DND-41 (cell line): Measurements from ENCODE around the gene THOC6.

Source experiments
- ATAC-seq: fragments of 200-7000 bp; cut with Tn5 transposase; 3 replicates; pipeline ENCODE4 v1.9.1; 2021; ENCODE audit warnings: low read depth; ENCODE audit not compliant: insufficient read depth
- DNase-seq: peaks from one replicate; pipeline ENCODE4 v3.0.0-alpha.2; 2020
- H2AFZ ChIP-seq: 2 replicates; pipeline ENCODE4 v1.6.0; 2012; ENCODE audit warnings: low read depth, low read length
- H3K27ac ChIP-seq: 2 replicates; pipeline ENCODE4 v1.5.1; 2012; ENCODE audit warnings: low read length, inconsistent platforms
- H3K27me3 ChIP-seq: fragments of 200-600 bp; sonication (generic); 2 replicates; pipeline ENCODE4 v1.6.0; 2012; ENCODE audit warnings: low read length, mild to moderate bottlenecking, inconsistent platforms; ENCODE audit not compliant: insufficient read depth, poor library complexity
- H3K36me3 ChIP-seq: 2 replicates; pipeline ENCODE4 v1.5.1; 2012; ENCODE audit warnings: low read length, inconsistent platforms; ENCODE audit not compliant: insufficient read depth
- H3K4me1 ChIP-seq: 2 replicates; pipeline ENCODE4 v1.5.1; 2012; ENCODE audit warnings: mild to moderate bottlenecking, low read length; ENCODE audit not compliant: insufficient read depth
- H3K4me2 ChIP-seq: 2 replicates; pipeline ENCODE4 v1.6.0; 2012; ENCODE audit warnings: mild to moderate bottlenecking, moderate library complexity, low read length, inconsistent platforms; ENCODE audit not compliant: insufficient read depth
- H3K4me3 ChIP-seq, 2 experiments: fragments of 200-600 bp in 1 of 2; shearing (Covaris generic) in 1 of 2; 2 replicates each; pipeline ENCODE4 v1.5.1; 2012 to 2016; ENCODE audit warnings: inconsistent platforms in 2 of 2, low read length in 2 of 2, mild to moderate bottlenecking in 2 of 2, low read depth in 1 of 2, moderate library complexity in 1 of 2
- H3K79me2 ChIP-seq: 2 replicates; pipeline ENCODE4 v1.6.0; 2012; ENCODE audit warnings: low read length, inconsistent platforms; ENCODE audit not compliant: insufficient read depth
- H3K9ac ChIP-seq: 2 replicates; pipeline ENCODE4 v1.6.0; 2012; ENCODE audit warnings: low read depth, mild to moderate bottlenecking, inconsistent platforms, low read length, moderate library complexity
- H3K9me3 ChIP-seq: 2 replicates; pipeline ENCODE4 v1.5.1; 2012; ENCODE audit warnings: low read length, moderate library complexity, mild to moderate bottlenecking, inconsistent platforms; ENCODE audit not compliant: insufficient read depth, severe bottlenecking
- H4K20me1 ChIP-seq: 2 replicates; pipeline ENCODE4 v1.6.0; 2012; ENCODE audit warnings: low read length; ENCODE audit not compliant: insufficient read depth
- EZH2 ChIP-seq: IDR thresholded peaks from 3 replicates; pipeline ENCODE4 v1.6.1; 2012; ENCODE audit warnings: borderline replicate concordance, low read depth, mild to moderate bottlenecking, moderate library complexity, low read length, inconsistent platforms; ENCODE audit not compliant: severe bottlenecking
- TF ChIP-seq, protein P1 (sequence below): IDR thresholded peaks from 2 replicates; pipeline ENCODE4 v1.5.1; 2012; ENCODE audit warnings: borderline replicate concordance, low read length, moderate library complexity, mild to moderate bottlenecking; ENCODE audit not compliant: poor library complexity, severe bottlenecking; ENCODE audit errors: extremely low read depth

THOC6 gene

DNA sequence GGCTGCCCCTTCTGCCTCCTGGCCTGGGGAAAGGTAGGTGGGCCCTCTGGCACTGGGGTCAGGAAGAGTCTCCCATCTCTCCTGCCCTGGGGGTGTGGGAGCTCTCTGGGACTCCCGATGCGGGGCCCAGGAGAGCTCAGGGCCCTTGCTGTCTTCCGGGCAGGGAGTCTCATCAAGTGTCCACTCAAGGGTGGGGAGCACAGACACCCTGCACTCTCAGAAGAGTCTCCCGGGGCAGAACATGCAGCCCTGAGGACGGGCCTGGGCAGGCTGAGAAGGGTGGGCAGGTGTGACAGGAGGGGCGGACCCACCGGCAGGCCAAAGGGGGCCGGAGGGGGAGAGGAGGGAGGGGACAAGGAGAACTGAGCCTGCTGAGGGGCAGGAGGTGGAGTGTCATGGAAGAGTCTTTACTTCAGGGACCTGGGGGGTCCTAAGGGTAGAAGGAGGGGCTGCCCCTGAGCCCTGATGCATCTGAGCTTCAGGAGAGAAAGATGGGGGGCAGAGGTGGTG lies 35.2 kb upstream of the THOC6 start:
- Histone ChIP-seq H3K9me3 (no peaks in the 10 kb centered on the region), H3K27ac (no peak overlapping the region), H3K36me3 (no peaks in the 10 kb centered on the region), H3K4me3 (no peak overlapping the region), H3K27me3 (no peaks in the 10 kb centered on the region), H3K4me1 (peaks cover 6% of the 10 kb centered on the region), H3K9ac (no peak overlapping the region), H3K79me2 (no peaks in the 10 kb centered on the region), H3K4me2 (no peak overlapping the region), H2AFZ (no peak overlapping the region), H4K20me1 (peaks cover 4% of the 10 kb centered on the region; the same call in 1 of the 2 replicates)
- TF ChIP-seq, protein P1, sequence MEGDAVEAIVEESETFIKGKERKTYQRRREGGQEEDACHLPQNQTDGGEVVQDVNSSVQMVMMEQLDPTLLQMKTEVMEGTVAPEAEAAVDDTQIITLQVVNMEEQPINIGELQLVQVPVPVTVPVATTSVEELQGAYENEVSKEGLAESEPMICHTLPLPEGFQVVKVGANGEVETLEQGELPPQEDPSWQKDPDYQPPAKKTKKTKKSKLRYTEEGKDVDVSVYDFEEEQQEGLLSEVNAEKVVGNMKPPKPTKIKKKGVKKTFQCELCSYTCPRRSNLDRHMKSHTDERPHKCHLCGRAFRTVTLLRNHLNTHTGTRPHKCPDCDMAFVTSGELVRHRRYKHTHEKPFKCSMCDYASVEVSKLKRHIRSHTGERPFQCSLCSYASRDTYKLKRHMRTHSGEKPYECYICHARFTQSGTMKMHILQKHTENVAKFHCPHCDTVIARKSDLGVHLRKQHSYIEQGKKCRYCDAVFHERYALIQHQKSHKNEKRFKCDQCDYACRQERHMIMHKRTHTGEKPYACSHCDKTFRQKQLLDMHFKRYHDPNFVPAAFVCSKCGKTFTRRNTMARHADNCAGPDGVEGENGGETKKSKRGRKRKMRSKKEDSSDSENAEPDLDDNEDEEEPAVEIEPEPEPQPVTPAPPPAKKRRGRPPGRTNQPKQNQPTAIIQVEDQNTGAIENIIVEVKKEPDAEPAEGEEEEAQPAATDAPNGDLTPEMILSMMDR = no peak
- TF ChIP-seq EZH2 = no peak
- DNase-seq = no peak
- ATAC-seq = no peak

DNA sequence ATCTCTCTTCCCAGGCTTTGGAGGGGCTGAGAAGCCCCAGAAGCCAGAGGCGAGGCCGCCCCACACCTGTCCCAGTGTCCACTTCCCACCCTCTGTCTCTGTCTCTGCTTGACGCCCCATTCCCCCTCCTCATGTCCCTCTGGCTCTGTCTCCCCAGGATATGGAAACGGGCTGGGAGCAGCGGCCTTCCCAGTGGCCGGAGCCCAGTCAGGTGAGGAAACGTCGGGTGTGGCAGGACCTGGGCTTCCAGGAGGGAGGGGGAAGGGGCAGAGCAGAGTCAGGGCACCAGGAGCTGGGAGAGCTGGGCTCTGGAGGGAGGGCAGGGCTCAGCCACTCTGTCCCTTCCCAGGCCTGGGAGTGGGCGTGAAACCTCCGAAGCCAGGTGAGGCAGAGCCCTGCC lies 32.9 kb upstream of the THOC6 start:
- TF ChIP-seq, protein P1 = no peak
- no peak for TF ChIP-seq EZH2
- H3K36me3 ChIP-seq = no peaks in the 10 kb centered on the region
- H4K20me1 ChIP-seq = peaks cover 4% of the 10 kb centered on the region; the same call in 1 of the 2 replicates
- no peak overlapping the region for H3K27ac ChIP-seq
- no peak overlapping the region for H3K9ac ChIP-seq
- H3K4me2 ChIP-seq = no peak overlapping the region
- H3K4me1 ChIP-seq = no peaks in the 10 kb centered on the region
- no peak overlapping the region for H2AFZ ChIP-seq
- H3K79me2 ChIP-seq = no peaks in the 10 kb centered on the region
- no peak for ATAC-seq
- H3K9me3 ChIP-seq = no peaks in the 10 kb centered on the region
- DNase-seq = no peak
- no peaks in the 10 kb centered on the region for H3K27me3 ChIP-seq
- no peak overlapping the region for H3K4me3 ChIP-seq

DNA sequence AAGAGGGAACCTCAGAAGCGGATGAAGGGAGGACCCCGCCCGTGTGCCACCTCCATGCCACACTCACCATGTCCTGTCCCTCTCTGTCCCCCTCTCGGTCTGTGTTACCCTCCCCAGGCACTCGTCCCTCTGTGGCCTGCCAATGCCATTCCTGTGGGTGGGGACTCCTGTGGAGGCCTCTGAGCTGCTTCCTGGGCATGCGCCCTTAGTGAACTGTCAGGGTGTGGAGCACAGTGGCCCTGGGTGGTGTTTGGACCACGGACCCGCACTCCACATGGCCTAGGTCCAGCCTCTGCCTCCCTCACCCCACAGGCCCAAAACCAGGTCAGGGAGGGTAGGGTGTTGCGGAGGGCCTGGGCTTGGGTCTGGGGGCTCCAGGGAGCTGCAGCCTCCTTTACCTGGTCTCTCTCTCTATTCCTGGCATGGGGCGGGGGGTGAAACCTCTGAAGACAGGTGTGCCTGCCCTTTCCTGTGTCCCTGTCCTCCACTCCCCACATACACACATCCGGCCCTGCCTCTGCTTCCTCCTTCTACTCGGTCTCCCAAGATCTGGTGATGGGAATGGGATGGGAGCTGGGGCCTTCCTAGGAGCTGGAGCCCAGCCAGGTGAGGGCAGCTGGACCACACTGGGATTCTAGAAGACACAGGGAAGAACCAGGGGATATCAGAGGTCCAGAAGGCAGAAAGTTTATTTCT lies 32.1 kb upstream of the THOC6 start:
- no peak overlapping the region for H3K4me2 ChIP-seq
- no peaks in the 10 kb centered on the region for H3K36me3 ChIP-seq
- H3K4me3 ChIP-seq = no peak overlapping the region
- no peak for TF ChIP-seq EZH2
- TF ChIP-seq, protein P1 = no peak
- no peaks in the 10 kb centered on the region for H3K79me2 ChIP-seq
- H3K27me3 ChIP-seq = no peaks in the 10 kb centered on the region
- no peaks in the 10 kb centered on the region for H3K9me3 ChIP-seq
- no peak overlapping the region for H2AFZ ChIP-seq
- DNase-seq (no peak), ATAC-seq (no peak)
- peaks cover 4% of the 10 kb centered on the region; the same call in 1 of the 2 replicates for H4K20me1 ChIP-seq
- no peaks in the 10 kb centered on the region for H3K4me1 ChIP-seq
- no peak overlapping the region for H3K27ac ChIP-seq
- H3K9ac ChIP-seq = no peak overlapping the region
